ENCODE data around the gene LONP2.
"Not testable (repeated sequence)": the region's sequence is repeated elsewhere in the genome, so short reads cannot be mapped to it uniquely, and the experiment has no call there.

The LONP2 gene

DNA sequence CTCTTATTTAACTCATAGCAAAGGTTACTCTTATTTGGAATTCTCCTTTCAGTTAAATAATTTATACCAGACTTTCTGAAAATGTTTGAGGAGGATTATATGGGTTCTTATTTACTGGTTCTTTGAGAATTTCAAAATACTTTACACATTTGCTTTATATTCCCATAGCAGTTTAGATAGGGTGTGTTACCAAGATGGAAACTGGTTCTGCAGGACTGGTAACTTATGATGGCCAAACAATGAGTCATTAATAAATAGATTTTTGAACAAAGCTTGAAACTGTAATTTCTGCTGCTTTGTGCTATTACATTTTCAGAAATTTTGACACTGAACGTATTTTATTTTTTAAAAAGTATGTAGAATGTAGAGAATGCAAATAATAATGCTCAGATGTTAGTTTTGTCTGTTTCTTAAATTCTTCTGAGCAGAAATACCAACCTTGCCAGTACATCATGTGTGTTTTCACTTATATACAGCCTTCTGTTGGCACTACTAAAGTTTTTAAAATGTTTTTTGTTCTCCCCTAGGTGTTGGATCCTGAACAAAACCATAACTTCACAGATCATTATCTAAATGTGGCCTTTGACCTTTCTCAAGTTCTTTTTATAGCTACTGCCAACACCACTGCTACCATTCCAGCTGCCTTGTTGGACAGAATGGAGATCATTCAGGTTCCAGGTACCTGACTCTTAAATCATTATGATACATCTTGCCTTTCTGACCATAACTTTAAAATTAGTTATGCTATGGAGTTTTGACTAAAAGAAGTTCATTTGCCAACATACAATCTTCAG lies 51.6 kb downstream of the LONP2 start:
- no peak for DNase-seq

DNA sequence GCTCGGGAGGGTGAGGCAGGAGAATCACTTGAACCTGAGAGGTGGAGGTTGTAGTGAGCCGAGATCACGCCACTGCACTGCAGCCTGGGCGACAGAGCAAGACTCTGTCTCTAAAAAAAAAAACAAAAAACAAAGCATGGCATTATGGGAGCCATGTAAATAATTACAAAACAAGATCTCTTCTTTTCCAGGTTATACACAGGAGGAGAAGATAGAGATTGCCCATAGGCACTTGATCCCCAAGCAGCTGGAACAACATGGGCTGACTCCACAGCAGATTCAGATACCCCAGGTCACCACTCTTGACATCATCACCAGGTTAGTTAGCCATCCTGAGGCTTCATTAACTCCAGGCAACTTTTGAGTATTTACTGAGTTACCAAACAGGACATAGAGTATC lies 55.4 kb downstream of the LONP2 start:
- DNase-seq: no peak

DNA sequence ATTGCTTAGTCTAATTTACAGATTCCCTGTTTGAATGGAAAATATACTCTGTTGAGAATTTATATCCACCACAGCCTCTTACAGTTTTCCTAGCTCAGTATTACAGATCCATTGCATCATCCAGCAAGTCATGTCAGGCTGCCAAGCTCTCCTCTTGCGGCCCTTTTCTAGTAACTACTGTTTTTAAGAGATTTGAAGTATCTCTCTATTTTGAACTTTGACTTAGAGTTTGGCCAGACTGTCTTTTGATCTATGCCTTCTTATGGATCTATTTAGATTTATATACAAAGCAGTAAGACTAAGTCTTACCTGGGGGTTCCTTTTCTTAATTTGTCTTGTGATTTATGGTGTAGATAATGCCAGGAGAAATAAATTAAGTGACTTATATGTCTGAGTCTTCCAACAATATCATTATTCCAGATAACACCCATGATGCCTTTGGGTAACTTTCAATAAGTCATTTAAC lies 56.3 kb downstream of the LONP2 start:
- DNase-seq: no peak

DNA sequence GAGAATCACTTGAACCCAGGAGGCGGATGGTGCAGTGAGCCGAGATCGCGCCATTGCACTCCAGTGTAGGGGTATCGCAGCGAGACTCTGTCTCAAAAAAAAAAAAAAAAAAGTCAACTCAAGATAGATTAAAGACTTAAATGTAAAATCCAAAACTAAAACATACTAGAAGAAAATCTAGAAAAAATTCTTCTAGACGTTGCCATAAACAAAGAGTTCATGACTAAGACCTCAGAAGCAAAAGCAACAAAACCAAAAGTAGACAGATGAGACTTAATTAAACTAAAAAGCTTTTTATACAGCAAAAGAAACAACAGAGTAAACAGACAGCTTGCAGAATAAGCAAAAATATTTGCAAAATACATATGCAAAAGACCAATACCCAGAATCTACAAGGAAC lies 64.4 kb downstream of the LONP2 start:
- DNase-seq: no peak

DNA sequence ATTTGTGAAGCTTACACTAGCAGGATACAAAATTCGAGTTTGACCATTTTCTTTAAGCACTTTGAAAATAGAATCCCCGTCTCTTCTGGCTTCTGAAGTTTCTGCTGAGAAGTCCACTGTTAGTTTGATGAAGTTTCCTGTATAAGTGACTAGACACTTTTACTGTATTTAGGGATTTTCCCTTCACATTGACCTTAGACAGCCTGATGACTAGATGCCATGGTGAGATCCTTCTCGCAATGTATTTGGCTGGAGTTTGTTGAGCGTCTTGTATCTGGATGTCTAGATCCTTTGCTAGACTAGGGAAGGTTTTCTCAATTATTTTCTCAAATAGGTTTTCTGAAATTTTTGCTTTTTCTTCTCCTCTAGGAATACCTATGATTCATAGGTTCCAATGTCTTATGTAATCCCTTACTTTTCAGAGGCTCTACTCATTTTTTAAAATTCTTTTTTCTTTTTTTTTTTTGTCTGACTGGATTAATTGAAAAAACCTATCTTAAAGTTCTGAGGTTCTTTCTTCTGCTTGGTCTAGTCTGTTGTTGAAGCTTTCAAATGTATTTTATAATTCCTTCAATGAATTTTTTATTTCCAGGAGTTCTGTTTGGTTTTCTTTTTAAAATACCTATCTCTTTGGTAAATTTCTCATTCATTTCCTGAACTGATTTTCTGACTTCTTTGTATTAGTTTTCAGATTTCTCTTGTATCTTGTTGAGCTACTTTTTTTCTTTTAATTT lies 67.0 kb downstream of the LONP2 start:
- DNase-seq: no peak

DNA sequence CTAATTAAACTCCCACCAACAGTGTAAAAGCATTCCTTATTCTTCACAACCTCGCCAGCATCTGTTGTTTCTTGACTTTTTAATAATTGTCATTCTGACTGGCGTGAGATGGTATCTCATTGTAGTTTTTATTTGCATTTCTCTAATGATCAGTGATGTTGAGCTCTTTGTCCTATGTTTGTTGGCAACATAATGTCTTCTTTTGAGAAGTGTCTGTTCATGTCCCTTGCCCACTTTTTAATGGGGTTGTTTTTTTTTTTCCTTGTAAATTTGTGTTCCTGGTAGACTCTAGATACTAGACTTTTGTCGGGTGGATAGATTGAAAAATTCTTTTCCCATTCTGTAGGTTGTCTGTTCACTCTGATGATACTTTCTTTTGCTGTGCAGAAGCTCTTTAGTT lies 69.8 kb downstream of the LONP2 start:
- not testable (repeated sequence) for DNase-seq

DNA sequence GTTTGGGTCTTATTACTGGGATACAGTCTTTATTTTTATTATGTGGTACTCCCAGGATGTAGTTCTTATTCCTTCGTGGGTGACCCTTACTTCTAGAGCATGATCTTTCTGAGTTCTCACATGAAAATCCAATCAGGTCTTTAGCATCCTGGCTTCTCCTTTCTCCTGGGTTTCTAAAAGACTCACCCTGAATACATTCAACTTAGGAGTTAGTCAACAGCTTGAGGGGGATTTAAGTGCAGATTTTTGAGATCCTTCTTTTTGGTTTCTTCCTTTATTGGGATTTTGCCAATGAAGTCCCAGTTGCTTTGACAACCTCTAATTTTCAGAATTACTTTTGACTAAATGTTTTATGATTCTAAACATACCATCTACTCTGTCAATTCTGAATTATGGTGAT lies 72.9 kb downstream of the LONP2 start:
- DNase-seq: no peak

DNA sequence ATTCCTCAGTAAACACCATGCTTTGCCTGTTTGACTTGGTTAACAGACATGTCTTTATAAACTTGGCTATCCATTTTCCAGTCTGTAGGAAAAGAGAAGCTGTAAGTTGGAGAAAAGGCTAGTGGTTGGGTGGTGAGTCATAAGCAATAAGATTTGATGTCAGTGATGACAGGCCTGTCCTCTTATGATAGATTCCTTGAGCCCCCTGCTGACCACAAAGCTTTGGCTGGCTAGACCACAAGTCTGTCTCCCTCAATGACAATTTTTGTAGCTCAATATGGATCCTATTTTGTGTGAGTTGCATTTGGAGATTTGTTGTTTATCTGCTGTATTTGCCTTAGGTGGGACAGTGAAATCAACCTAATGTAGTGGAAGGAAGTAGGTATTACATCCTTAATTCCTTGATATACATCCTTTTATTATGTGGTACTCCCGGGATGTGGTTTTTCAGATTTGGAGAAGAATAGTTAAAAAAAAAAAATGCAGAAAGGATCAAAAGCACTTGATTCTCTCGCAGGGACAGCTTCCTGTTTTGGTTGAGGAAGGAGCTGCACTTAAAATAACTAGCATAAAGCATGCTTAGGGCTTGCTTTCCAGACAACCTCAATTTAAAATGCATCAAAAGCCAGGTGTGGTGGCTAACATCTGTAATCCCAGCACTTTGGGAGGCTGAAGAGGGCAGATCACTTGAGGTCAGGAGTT lies 73.7 kb downstream of the LONP2 start:
- no peak for DNase-seq

DNA sequence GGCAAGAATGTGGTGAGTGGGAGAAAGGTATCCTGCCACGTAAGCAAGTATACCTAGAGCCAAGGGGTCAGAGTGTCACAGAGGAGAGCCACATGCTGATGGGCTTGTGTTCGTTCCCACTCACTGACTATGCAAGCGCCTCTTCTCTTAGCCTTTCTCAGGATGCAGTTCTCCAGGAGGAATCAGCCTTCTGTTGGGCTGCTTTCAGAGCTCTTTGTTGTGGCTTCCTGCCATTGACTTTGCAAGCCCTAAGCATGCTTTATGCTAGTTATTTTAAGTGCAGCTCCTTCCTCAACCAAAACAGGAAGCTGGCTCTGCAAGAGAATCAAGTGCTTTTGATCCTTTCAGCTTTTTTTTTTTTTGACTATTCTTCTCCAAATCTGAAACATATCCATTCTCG lies 74.5 kb downstream of the LONP2 start:
- DNase-seq: no peak

DNA sequence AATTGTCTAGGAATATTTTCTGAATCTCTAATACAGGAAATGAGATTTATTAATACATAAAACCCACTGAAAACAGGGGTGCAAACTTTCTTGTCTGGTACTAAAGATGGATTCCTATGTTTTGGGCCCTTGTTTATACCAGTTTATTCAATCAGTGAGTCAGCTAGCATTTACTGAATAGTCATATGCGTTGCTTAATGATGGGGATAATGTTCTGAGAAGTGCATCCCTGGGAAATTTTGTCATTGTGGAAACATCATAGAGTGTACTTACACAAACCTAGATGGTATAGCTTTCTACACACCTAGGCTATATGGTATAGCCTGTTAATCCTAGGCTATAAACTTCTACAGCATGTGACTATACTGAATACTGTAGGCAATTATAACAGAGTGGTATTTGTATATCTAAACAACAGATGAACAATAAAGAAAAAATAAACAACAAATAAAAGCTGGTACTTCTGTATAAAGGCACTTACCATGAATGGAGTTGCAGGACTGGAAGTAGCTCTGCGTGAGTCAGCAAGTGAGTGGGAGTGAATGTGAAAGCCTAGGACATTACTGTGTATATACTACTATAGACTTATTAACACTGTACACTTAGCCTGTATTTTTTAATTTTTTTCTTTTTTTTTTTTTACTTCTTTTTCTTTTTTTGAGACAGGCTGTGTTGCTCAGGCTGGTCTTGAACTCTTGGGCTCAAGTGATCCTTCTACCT lies 77.4 kb downstream of the LONP2 start:
- no peak for DNase-seq

DNA sequence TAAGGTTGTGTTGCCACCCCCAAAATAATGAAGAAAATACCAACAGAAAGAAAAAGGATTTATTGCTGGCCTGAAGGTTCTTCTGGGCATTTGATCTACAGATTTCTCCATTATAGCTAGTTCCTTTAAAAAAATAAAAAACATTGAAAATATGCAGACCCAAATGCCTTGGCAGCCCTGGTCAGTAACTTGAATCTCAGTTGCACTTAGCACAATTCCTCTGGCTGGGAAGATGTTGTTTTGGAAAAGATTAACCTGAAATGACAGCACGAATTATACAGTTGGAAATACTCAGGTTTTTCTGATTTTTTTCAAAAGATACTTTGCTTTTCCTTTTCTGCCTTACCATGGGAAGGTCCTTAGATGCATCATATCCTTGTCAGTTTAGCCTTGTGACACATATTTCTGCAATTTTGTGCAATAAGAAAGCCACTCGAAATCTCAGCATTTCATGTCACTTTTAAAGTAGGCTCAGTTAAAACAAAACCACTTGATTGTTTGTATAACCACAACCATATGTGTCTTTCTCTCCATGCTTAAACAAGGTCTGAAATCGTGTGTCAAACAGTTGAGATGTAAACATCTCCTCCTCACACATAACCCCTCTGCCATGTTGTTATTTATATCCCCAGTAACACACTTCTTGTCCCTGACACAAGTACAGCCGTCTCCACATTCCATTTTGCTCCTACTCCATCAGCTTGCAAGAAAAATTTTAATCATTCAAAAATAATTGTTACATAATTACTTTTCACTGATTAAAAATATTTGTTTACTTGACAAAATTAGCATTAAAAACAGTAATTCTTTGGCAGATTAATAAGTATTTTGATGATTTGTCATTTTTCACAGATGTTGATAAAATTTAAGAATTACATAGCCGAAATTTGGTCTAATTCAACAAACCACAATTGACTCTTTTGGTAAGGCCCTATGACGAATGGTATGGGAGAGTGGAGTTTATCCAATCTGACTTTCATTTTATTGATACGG lies 80.0 kb downstream of the LONP2 start:
- DNase-seq: no peak

DNA sequence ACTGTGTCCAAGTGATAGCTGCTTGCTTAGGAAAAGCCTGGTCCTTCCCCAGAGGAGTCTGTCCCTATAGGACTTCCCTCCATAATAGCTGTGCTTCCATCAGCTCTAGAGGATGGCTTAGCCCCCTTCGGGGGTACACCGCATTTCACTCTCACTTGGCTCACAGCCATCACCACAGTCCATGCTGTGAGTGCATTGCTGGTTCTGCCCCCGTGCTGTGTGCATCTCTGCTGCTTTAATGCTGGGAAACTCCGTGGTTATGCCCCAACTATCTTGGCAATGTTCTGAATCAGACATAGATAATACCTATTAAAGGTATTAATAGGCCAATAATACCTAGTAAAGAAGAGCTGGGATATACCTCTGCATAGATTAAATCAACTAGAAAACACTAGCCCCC lies 82.8 kb downstream of the LONP2 start:
- no peak for DNase-seq

DNA sequence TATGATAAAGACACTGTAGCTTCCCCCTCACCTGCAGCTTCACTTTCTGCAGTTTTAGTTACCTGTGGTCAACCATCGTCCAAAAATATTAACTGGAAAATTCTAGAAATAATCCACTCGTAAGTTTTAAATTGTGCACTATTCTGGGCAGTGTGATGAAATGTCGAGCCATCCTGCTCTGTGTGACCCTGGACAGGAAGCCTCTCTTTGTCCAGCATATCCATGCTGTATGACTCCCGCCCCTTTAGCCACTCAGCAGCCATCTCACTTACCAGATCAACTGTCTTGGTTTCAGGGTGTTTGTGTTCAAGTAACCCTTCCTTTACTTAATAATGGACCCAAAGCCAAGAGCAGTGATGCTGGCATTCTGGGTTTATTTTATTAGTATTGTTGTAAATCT lies 85.0 kb downstream of the LONP2 start:
- DNase-seq: no peak

DNA sequence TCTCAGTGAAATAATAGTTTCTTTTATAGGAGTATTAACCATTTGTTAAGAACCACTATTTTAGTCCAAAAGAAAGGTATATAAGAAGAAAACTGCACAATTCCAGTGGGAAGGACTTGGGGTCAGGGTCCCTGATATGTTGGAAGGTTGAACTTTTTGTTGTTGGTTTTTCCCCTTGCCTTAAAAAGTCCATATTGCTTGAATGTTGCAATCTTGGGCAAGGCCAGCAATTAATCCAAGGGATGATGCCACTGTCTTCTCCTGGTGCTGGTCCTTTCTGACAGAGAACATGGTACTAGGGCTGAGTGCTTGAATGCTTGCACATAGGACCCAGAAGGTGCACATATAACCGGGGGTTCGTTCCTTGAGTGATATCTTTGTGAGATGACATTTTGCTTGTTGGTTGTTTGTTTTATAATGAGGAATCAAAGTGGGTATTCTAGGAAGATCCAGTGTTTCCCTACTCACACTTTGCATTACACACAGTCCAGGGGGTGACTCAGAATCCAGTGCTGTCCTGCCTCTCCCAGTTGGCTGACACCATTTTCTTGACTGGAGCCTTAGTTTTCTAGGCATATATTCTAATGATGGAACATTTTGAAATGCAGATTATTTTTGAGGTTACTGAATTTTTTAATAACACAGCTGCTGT lies 86.2 kb downstream of the LONP2 start:
- no peak for DNase-seq

DNA sequence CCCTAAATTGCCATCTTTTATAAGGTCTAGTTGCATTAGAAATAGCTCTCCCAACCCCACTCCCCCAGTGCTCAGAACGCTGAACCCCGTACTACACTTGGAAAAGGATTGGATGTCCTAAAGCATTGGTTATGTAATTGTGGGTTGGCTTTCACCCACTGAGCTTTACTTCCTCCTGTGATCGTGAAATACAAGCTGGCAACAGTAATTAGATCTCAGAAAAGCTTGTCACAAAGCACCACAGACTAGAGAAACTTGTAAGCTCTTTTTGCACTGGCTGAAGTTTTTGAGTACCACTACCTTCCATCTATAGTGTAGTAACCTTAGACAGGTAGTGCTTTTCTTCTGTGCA lies 86.7 kb downstream of the LONP2 start:
- no peak for DNase-seq

DNA sequence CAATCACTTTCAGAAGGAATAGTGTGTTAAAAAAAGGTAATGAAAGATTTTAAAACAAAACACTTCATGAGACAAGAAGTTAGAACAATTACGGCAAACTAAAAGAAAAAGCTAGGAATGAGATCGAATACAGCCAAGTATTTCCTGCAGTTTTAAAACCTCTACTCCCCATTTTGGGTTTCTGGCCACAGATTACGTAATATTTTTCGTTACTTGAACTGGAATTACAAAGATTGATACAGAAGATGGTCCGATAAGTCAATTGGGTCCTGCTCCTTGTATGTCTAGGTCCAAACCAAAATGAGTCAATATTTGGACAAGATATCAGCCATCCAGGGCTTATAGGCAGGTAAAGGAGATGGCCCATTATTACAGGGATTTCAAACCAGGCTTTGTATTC lies 88.9 kb downstream of the LONP2 start:
- no peak for DNase-seq

DNA sequence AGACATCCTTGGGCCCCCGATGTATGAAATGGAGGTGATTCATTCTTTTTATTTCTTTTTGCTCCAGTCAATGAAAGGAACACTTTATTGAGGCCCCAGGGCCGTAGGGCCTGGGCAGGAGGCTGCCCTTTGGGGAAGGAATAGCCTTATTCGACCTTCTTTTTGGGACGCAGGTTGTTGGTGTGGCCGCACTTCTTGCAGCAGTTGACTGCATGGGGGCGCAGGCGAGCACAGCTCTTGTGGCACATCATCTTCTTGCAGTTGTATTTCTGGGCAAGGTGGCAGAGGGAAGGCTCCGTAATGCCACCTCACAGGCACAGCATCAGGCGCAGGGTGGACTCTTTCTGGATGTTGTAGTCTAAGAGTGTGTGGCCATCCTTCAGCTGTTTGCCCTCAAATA lies 90.2 kb downstream of the LONP2 start:
- no peak for DNase-seq

DNA sequence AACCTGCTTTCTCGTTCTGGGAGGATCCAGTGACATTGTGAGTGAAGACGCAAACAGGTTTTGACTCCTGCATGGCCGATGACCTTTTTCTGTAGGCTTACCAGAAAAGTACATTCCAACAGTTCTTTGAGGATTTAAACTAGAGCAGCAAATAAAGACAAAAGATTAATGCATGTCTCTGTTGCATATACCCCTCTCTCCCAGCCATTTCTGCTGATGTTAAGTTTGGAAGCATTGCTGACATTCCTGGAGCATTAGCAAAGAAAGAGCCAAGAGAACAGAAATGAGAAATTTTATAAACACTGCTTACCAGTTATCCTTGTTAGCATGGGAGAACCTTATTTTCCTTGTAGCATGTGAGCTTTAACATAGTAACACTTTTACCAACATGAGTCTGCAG lies 91.9 kb downstream of the LONP2 start:
- no peak for DNase-seq

DNA sequence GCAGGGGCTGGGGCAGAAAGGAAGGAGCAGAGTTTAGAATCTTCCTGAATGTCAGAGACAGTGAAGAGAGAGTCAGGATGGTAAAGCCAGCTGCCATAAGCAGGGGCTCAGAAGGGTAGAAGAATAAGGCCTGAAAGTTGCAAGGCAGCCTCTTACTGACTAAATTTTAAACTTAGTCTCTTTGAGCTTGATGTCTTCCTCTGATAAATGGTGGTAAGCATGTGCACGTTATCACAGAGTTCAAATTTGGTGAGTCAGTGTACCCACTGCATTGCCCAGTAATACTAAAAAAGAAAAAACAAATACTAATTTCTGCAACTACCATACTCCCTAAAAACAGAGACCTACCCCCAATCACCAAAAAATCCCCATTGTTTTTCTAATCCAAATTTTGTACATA lies 96.0 kb downstream of the LONP2 start:
- DNase-seq: no peak

DNA sequence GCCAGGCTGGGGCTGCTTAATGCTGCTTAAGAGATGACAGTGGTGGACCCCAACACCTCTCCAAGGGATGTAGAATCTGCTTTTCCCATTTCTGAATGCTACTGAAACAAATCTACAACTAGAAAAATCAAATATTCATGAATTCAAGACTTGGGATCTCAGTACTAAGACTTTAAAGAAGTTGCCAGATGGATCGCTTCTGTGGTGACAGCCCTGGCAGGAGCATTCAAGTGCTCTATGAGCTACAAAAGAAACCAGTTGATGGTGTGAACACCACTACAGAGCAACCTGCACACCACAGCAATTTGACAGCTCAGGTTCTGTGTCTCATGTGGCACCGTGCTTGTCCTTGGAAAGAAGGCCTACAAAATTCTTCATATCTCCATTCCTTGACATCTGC lies 98.5 kb downstream of the LONP2 start:
- no peak for DNase-seq

DNA sequence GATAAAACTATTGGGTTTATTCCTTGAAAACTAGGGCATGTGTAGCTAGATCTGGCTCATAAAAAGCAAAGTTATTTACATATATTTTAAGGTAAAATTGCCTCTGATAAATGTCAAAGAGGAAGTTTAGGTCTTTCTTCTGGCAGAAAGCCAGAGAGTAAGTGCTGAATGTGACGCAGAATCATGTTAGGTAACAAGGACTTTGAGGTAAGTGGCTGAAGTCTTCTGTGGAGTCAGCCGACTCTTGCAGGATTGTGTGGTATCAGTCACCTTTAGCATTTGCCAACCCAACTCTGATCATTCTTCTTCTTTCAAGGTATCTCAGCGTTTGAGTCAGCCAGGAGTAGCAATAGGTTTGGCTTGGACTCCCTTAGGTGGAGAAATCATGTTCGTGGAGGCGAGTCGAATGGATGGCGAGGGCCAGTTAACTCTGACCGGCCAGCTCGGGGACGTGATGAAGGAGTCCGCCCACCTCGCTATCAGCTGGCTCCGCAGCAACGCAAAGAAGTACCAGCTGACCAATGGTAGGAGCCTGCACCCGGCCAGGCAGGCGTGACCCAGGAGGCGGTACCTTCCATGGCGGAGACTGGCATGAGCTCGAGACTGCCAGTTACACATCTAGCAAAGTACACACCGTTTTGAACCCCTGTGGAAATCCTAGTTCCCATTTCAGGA lies 103.2 kb downstream of the LONP2 start:
- no peak for DNase-seq

Data from DMS153 (cell line).